ENCODE measurements around the gene MKI67.

The MKI67 gene, protein sequence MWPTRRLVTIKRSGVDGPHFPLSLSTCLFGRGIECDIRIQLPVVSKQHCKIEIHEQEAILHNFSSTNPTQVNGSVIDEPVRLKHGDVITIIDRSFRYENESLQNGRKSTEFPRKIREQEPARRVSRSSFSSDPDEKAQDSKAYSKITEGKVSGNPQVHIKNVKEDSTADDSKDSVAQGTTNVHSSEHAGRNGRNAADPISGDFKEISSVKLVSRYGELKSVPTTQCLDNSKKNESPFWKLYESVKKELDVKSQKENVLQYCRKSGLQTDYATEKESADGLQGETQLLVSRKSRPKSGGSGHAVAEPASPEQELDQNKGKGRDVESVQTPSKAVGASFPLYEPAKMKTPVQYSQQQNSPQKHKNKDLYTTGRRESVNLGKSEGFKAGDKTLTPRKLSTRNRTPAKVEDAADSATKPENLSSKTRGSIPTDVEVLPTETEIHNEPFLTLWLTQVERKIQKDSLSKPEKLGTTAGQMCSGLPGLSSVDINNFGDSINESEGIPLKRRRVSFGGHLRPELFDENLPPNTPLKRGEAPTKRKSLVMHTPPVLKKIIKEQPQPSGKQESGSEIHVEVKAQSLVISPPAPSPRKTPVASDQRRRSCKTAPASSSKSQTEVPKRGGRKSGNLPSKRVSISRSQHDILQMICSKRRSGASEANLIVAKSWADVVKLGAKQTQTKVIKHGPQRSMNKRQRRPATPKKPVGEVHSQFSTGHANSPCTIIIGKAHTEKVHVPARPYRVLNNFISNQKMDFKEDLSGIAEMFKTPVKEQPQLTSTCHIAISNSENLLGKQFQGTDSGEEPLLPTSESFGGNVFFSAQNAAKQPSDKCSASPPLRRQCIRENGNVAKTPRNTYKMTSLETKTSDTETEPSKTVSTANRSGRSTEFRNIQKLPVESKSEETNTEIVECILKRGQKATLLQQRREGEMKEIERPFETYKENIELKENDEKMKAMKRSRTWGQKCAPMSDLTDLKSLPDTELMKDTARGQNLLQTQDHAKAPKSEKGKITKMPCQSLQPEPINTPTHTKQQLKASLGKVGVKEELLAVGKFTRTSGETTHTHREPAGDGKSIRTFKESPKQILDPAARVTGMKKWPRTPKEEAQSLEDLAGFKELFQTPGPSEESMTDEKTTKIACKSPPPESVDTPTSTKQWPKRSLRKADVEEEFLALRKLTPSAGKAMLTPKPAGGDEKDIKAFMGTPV (N-terminal part only)

DNA sequence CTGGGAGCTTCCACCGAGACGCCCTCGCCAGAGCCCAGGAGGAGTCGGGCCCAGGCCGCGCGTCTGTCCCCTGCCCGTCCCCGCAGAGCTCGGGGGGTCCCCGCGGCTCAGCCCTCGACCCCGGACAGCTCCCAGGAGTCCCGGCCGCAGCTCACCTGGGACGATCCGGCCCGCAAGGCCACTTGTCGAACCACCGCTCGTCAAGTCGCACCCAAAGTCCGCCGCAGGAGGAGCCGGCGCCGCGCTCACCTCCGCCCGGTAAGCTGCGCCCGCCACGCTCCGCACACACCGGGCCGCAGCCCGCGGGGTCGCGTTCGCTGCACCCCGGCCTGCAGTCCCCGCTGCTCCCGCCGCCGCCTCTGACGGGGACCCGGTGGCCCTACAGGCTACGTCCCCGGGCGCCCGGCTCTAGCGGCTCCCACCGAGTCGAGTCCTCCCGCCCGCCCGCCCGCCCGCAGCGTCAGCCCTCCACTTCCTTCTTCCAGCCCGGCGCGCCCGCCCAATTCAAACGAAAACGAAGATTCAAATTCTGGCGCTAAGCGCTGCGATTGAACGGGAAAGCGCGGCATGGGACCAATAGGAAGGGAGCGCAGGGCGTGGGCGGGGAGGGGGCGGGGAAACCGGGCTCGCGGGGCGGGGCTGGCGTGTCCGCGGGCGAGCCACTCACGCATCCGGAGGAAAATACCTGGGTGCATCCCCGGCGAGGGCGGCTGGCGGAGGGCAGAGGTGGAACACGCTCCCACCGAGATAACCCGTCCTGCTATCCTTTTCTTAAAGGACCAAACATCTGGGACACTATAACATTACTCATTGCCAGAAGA is at the start of gene MKI67:
Gene MKI67, minus strand, starts transcription at position 480 of the 821 bp plus-strand sequence. CDS start 756 bp downstream, outside the sequence.
- TF ChIP-seq, protein P1, sequence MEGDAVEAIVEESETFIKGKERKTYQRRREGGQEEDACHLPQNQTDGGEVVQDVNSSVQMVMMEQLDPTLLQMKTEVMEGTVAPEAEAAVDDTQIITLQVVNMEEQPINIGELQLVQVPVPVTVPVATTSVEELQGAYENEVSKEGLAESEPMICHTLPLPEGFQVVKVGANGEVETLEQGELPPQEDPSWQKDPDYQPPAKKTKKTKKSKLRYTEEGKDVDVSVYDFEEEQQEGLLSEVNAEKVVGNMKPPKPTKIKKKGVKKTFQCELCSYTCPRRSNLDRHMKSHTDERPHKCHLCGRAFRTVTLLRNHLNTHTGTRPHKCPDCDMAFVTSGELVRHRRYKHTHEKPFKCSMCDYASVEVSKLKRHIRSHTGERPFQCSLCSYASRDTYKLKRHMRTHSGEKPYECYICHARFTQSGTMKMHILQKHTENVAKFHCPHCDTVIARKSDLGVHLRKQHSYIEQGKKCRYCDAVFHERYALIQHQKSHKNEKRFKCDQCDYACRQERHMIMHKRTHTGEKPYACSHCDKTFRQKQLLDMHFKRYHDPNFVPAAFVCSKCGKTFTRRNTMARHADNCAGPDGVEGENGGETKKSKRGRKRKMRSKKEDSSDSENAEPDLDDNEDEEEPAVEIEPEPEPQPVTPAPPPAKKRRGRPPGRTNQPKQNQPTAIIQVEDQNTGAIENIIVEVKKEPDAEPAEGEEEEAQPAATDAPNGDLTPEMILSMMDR (IDR thresholded peaks at IDR 0.05; ENCODE audit: low read depth, low read length), result no peak
- DNase-seq (ENCODE audit: low read depth, low spot score), result peak; percentile 89
- in situ Hi-C loops (cut with HindIII; ENCODE audit: low sequenced_read_pairs), result no loop called here
- peak within 1 kb of the TSS; percentile 74 for H3K4me3 ChIP-seq (ENCODE audit: low read depth, low read length)

DNA sequence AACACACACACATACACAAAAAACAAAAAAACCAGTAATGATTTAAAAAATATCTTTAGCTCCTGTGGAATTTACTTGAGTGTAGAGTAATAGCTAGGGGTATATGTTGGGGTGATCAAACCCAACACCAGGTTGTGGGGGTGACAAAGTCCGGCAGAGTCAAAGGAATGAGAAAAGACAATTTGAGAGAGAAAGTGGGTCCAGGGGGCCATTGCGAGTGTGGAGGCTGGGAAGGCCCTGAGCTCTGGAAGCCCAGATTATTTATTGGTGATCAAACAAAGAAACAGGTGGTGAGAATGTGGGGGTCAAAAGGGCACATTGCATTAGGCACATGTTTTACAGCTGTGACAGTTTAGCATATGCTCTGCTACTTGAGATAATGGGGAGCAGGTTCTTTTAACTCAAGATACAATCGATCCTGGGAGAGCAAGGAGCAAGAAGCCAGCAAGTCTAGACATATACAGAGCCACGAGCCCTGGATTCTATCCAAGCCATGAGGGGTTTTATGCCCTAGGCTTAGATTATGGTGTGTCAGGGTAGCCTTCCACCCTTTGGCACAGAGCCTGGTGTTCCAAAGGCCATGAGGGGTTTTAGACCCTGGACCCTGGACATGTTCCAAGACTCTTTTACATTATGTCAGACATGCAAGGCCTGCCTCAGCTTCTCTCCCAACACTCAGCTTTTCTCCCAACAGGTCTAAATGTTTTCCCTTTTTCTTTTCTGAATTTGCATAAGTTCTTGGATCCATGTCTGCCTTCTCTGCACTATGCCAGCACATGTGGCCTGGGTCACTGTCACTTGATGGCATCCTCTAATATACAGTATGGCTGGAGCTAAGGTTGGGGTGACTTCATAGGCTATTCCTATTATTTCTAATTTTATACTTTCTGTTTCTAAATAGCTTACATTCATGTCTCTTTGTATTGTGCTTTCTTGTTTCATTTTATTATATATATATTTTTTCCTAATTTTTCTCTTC is 48.6 kb upstream of the MKI67 start:
- no peak for DNase-seq (ENCODE audit: low read depth, low spot score)
- H3K4me3 ChIP-seq (ENCODE audit: low read depth, low read length), result no peak overlapping the region
- in situ Hi-C loops (cut with HindIII; ENCODE audit: low sequenced_read_pairs), result no loop called here
- TF ChIP-seq, protein P1 (IDR thresholded peaks at IDR 0.05; ENCODE audit: low read depth, low read length), result no peak

DNA sequence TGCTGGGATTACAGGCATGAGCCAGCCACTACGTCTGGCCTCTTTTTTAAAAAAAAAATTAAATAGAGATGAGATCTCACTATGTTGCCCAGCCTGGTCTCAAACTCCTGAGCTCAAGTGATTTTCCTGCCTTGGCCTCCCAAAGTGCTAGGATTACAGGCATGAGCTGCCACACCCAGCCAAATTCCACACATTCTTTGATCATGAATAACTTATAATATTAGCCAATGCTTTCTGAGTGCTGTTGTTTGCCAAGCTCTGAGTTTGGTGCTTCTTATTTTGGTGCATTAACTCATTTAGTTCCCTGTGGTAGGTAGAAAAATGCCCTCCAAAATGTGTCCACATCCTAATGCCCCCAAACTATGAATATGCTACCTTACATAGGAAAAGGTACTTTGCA is 47.2 kb upstream of the MKI67 start:
- no peak for DNase-seq (ENCODE audit: low read depth, low spot score)
- in situ Hi-C loops (cut with HindIII; ENCODE audit: low sequenced_read_pairs), result no loop called here
- H3K4me3 ChIP-seq (ENCODE audit: low read depth, low read length), result no peak overlapping the region
- TF ChIP-seq, protein P1 (IDR thresholded peaks at IDR 0.05; ENCODE audit: low read depth, low read length), result no peak

DNA sequence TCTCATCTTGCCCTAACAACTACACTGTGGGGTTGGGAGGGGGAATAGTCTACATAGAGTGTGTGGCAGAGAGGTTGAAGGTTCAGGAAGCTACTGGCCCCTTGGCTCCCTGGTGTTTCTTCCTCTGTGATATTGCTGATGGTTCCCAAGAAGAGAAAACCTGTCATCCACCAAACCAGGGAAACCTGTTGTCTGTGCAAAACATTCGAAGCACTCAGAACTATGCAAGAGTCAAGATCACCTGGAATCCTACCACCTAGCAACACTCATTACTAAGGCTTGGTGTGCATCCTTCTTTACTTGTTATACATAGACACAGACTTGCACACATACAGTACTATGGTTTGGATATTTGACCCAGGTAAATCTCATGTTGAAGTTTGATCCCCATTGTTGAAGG is 46.5 kb upstream of the MKI67 start:
- H3K4me3 ChIP-seq (ENCODE audit: low read depth, low read length), result no peak overlapping the region
- in situ Hi-C loops (cut with HindIII; ENCODE audit: low sequenced_read_pairs), result no loop called here
- TF ChIP-seq, protein P1 (IDR thresholded peaks at IDR 0.05; ENCODE audit: low read depth, low read length), result no peak
- DNase-seq (ENCODE audit: low read depth, low spot score), result no peak

DNA sequence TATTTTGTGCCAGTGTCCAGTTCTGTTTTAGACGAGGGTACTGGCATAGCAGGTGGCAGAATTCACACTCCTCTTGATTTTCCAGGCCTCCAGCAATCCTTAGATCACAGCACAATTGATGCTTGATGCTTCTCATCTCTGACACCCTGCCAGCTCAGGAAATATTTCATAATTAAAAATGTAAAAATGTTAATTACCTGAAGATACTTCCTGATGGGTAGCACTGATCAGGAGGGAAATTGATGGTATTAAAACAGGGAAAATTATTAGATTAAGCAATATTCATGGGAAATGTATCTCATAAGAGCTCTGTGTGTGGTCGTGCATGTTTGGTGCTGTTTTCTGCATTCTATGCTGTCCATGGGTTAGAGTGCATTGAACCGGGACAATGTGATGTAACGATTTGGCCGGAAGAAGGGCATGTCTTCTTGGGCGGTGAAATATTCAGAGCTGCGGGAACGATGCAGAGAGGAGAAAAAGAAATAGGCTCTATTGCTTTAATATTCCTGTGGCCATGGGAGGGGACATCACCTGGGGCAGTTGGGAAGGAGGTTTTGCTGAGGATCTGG is 43.7 kb upstream of the MKI67 start:
- DNase-seq (ENCODE audit: low read depth, low spot score), result no peak
- no peak overlapping the region for H3K4me3 ChIP-seq (ENCODE audit: low read depth, low read length)
- TF ChIP-seq, protein P1 (IDR thresholded peaks at IDR 0.05; ENCODE audit: low read depth, low read length), result no peak
- in situ Hi-C loops (cut with HindIII; ENCODE audit: low sequenced_read_pairs), result no loop called here
